SU-DHL-6 (cell line): ENCODE results near the gene COL4A2.

ENCODE experiments used
- H2AFZ ChIP-seq: fragments of 200-600 bp; sonication (generic); 2 replicates; pipeline ENCODE4 v1.6.1; 2014; ENCODE audit warnings: low read depth, mild to moderate bottlenecking, moderate library complexity, mixed read lengths, antibody characterized with exemption, low read length; ENCODE audit not compliant: severe bottlenecking
- H3F3A ChIP-seq: fragments of 200-600 bp; shearing (Covaris generic); 2 replicates; pipeline ENCODE4 v1.6.0; 2016; ENCODE audit warnings: antibody characterized with exemption, mild to moderate bottlenecking; ENCODE audit not compliant: insufficient read depth
- H3K27ac ChIP-seq: fragments of 200-600 bp; sonication (generic); 2 replicates; pipeline ENCODE4 v1.5.1; 2016; ENCODE audit warnings: low read depth, mild to moderate bottlenecking, low read length, moderate library complexity, mixed read lengths
- H3K27me3 ChIP-seq: fragments of 200-600 bp; sonication (generic), shearing (Covaris generic); 2 replicates; pipeline ENCODE4 v1.6.0; 2014; ENCODE audit warnings: mild to moderate bottlenecking, low read length
- H3K36me3 ChIP-seq: fragments of 200-600 bp; sonication (generic); 2 replicates; pipeline ENCODE4 v1.6.1; 2014; ENCODE audit warnings: mild to moderate bottlenecking, low read length, mixed read lengths
- H3K4me2 ChIP-seq: fragments of 300-600, 200-600 bp; shearing (Covaris generic), sonication (generic); 2 replicates; pipeline ENCODE4 v1.6.0; 2014; ENCODE audit warnings: low read length, low read depth, mild to moderate bottlenecking; ENCODE audit not compliant: poor library complexity, severe bottlenecking
- H3K4me3 ChIP-seq: fragments of 200-600 bp; sonication (generic); 2 replicates; pipeline ENCODE4 v1.5.1; 2014; ENCODE audit warnings: antibody characterized with exemption, low read length, mild to moderate bottlenecking, mixed read lengths; ENCODE audit not compliant: insufficient read depth, poor library complexity, severe bottlenecking
- H3K79me2 ChIP-seq: fragments of 200-600 bp; sonication (generic); 2 replicates; pipeline ENCODE4 v1.6.1; 2014; ENCODE audit warnings: mild to moderate bottlenecking, low read length, moderate library complexity; ENCODE audit not compliant: insufficient read depth
- H3K9ac ChIP-seq: fragments of 200-600 bp; sonication (generic); 2 replicates; pipeline ENCODE4 v1.7.0; 2014; ENCODE audit warnings: mild to moderate bottlenecking, low read length
- H3K9me2 ChIP-seq: fragments of 200-600 bp; sonication (generic); replicated peaks from 2 replicates; pipeline ENCODE4 v1.6.1; 2014; ENCODE audit warnings: low read length; ENCODE audit not compliant: insufficient read depth
- H3K9me3 ChIP-seq: fragments of 200-600 bp; sonication (generic); 2 replicates; pipeline ENCODE4 v1.6.1; 2014; ENCODE audit warnings: low read length, mixed read lengths; ENCODE audit not compliant: insufficient read depth
- H4K20me1 ChIP-seq: fragments of 200-600 bp; sonication (generic); 2 replicates; pipeline ENCODE4 v1.6.1; 2014; ENCODE audit warnings: low read depth, mild to moderate bottlenecking, antibody characterized with exemption, low read length, moderate library complexity, mixed read lengths
- CTCF ChIP-seq: fragments of 200-600 bp; sonication (generic); IDR thresholded peaks from one replicate; pipeline ENCODE4 v1.5.1; 2017; ENCODE audit warnings: antibody characterized with exemption, mild to moderate bottlenecking, low read length, moderate library complexity; ENCODE audit not compliant: insufficient read depth, poor library complexity, severe bottlenecking
- EZH2phosphoT487 ChIP-seq: fragments of 200-600 bp; sonication (generic), shearing (Covaris generic); conservative IDR thresholded peaks from 2 replicates; pipeline ENCODE4 v1.6.1; 2018; ENCODE audit warnings: mild to moderate bottlenecking, antibody characterized with exemption, low read length, moderate library complexity, mixed read lengths

COL4A2 gene

GRCh38 chr13:110281736-110282135 lies 25.3 kb upstream of the COL4A2 start:
- Histone ChIP-seq H3K9me2 (no peaks in the 10 kb centered on the region), H3K27me3 (no peaks in the 10 kb centered on the region), H3K9ac (no peak overlapping the region), H3F3A (no peaks in the 10 kb centered on the region), H3K4me2 (no peak overlapping the region), H4K20me1 (no peaks in the 10 kb centered on the region), H3K36me3 (no peaks in the 10 kb centered on the region), H3K9me3 (no peaks in the 10 kb centered on the region), H3K4me3 (no peak overlapping the region), H3K79me2 (no peaks in the 10 kb centered on the region), H2AFZ (no peak overlapping the region), H3K27ac (no peak overlapping the region)
- TF ChIP-seq EZH2phosphoT487, result no peak
- TF ChIP-seq CTCF, result no peak

GRCh38 chr13:110282316-110282841 lies 24.7 kb upstream of the COL4A2 start:
- H3F3A ChIP-seq, result no peaks in the 10 kb centered on the region
- H2AFZ ChIP-seq, result no peak overlapping the region
- H3K4me2 ChIP-seq, result no peak overlapping the region
- H3K9ac ChIP-seq, result no peak overlapping the region
- no peak overlapping the region for H3K27ac ChIP-seq
- no peaks in the 10 kb centered on the region for H4K20me1 ChIP-seq
- no peaks in the 10 kb centered on the region for H3K9me2 ChIP-seq
- no peaks in the 10 kb centered on the region for H3K79me2 ChIP-seq
- H3K4me3 ChIP-seq, result no peak overlapping the region
- no peaks in the 10 kb centered on the region for H3K9me3 ChIP-seq
- no peaks in the 10 kb centered on the region for H3K27me3 ChIP-seq
- TF ChIP-seq EZH2phosphoT487, result no peak
- no peak for TF ChIP-seq CTCF
- H3K36me3 ChIP-seq, result no peaks in the 10 kb centered on the region

DNA sequence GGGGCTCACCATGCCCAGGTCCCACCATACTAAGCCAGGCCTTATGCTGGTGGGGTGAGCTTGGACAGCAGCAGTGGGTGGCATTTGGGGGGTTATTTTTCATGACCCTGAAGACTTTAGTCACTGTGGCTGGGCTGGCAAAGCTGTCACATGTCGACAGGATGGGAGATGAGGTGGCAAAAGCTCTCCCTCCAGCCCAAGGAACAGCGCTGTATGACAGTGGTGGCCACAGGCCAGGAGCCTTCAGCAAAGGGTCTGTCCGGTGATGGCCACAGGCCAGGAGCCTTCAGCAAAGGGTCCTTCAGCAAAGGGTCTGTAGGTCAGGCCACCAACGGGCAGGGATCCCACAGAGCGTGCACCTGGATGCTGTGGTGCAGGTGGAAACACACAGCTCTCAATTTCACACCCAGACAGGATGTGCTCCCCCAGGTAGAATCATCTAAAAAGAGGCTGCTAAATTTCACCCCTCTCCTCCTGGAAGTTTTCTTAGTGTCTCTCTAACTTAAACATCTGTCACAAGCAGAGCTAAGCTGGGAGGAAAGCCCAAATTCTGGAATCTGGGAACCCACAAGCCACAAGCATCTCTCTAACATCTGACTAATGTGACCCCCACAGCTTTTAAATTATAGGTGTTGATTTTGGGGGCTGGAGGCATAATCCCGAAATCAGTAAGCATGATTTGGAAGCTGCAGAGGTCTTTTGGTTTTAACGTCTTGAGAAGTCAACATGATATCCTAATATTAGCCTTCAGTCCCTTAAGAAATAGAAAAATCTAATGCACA lies 23.2 kb upstream of the COL4A2 start:
- H4K20me1 ChIP-seq, result no peaks in the 10 kb centered on the region
- H3K27me3 ChIP-seq, result no peaks in the 10 kb centered on the region
- H3K27ac ChIP-seq, result no peak overlapping the region
- no peaks in the 10 kb centered on the region for H3K36me3 ChIP-seq
- H3K4me2 ChIP-seq, result no peak overlapping the region
- H3K9ac ChIP-seq, result no peak overlapping the region
- no peak overlapping the region for H3K4me3 ChIP-seq
- no peaks in the 10 kb centered on the region for H3K9me2 ChIP-seq
- H2AFZ ChIP-seq, result no peak overlapping the region
- H3K9me3 ChIP-seq, result no peaks in the 10 kb centered on the region
- H3F3A ChIP-seq, result no peaks in the 10 kb centered on the region
- no peak for TF ChIP-seq EZH2phosphoT487
- no peak for TF ChIP-seq CTCF
- no peaks in the 10 kb centered on the region for H3K79me2 ChIP-seq
